ENCODE results near the gene KCNQ1OT1. TPM values are rescaled to one million over a fixed set of nuclear protein-coding genes. Genes with fewer than 3 reads are reported as not detected.

KCNQ1OT1 gene
- polyA plus RNA-seq, 1 of the 3 experiments (the other 2 are of a cell fraction): 0.03 TPM

DNA sequence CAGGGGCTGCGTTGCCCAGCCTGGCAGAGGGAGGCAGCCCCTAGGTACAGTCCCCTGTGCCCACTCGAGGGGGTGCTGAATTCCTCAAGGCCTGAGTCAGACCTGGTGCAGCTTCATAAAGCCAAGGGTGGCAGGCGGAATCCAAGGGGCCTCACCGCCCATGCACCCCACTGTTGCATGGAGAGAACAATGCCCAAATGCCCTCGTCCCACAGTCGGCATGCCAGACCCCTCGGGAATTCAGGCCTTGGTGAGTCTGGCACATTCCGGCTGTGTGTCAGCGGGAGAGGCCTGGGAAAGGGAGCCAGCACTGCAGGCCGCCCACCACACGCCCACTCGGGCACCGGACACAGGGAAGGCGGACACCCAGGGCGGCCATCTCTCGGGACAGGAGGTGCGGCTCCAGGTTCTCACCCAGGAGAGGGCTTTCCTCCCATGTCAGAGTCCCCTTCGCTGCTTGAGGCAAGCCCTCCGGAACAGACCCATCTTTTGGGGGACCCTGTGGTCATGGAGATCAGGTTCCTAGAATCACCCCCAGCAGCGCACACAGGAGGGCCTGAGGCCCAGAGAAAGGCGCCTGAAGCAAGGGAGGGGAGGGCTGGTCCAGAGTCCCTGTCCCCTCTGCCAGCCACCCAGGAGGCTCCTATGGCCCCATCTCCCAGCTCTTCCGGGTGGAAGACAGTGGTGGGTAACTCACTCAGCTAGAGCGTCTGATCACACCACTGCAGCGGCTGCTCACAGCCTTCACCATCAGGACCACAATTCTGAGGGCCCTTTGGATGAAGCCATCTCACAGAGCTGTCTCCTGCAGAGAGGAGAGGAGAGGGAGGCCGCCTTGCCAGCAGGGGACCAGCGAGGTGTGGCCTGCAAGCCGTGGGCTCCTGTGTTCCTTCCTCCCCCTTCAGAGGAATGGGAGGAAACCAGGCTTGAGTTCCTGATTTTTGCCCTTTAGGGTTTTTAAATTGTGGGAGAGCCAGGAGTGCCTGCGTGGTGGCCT, 31.6 kb upstream of the KCNQ1OT1 start (continued):
- no peak for TF ChIP-seq CHD2 (IDR thresholded peaks at IDR 0.05; ENCODE audit: low read length, partially characterized antibody)

DNA sequence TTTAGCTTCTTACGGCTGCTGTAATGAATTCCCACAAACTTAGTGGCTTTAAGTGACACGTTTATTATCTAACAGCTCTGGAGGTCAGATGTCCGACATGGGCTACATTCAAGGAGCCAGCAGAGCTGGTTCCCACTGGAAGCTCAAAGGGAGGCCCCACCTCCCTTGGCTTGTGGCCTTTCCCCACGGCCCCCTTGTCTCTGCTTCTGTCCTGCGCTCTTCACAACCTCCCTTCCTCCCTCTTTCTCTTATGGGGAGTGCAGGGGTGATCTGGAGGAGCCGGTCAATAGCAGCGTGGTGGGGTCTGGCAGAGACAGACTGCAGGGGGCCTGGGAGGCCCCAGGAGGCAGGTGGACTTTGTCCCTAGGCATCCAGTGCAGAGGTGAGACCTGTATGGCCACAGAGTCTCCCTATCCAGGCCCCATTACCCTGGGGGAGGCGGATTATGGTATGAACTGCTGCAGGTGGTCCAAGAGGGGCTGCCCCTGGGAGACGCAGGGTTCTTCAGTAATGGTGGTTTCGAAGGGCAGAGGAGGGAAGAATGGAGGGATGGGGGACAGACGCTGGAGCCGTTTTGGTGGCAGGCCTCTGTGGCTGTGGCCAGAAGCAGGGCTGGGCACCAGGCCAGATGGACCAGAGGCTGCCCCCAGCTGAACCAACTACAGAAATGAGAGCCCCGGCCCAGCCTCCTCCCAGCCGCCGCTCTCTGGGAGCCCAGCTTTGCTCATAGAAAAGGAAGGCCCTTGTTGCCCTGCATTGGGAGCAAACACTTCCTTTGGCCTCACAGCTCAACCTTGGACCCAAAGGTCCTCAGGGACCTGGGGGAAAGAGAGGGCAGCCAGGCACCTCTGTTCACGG, 30.7 kb upstream of the KCNQ1OT1 start:
- no peaks in the 10 kb centered on the region for H3K36me3 ChIP-seq (replicated peaks in 1 of 2; ENCODE audit: control insufficient read depth in 1 of 2, insufficient read depth in 2 of 2, low read length in 1 of 2)
- H3K79me2 ChIP-seq (ENCODE audit: insufficient read depth): no peaks in the 10 kb centered on the region
- H3K4me1 ChIP-seq (ENCODE audit: control insufficient read depth in 1 of 2, insufficient read depth in 2 of 2, low read depth in 1 of 2, low read length in 1 of 2): peaks cover 0 to 66% of the 10 kb centered on the region in 2 experiments; a peak in 1 of 4 replicates
- peak; percentile 69 for DNase-seq
- WGBS (ENCODE audit: low lambda C conversion rate): 69% methylated on average over 10 of the region's 16 CpGs
- CTCF ChIA-PET: interaction anchor here (0.8 to 2.0 kb wide), 4 partner anchors 153 to 196 kb away, joined by 3 to 6 read pairs (median 4); partner anchors contain the start of gene CDKN1C
- no peaks in the 10 kb centered on the region for H3K9me3 ChIP-seq
- H4K20me1 ChIP-seq (ENCODE audit: insufficient read depth): no peaks in the 10 kb centered on the region
- H3K27me3 ChIP-seq (ENCODE audit: insufficient read depth): no peaks in the 10 kb centered on the region
- no peak overlapping the region for H3K4me3 ChIP-seq (ENCODE audit: low read depth in 2 of 2, low read length in 1 of 2)
- no peaks in the 10 kb centered on the region for H3K9me2 ChIP-seq
- no peak overlapping the region for H3K9ac ChIP-seq
- peak overlapping the region in 1 of 2 experiments; percentile 28; a peak in 1 of 4 replicates for H3K27ac ChIP-seq (ENCODE audit: low read depth in 2 of 2, low read length in 1 of 2)
- no peak for TF ChIP-seq SIN3A (IDR thresholded peaks at IDR 0.05; ENCODE audit: borderline replicate concordance, low read depth, low read length)
- TF ChIP-seq, protein P1, sequence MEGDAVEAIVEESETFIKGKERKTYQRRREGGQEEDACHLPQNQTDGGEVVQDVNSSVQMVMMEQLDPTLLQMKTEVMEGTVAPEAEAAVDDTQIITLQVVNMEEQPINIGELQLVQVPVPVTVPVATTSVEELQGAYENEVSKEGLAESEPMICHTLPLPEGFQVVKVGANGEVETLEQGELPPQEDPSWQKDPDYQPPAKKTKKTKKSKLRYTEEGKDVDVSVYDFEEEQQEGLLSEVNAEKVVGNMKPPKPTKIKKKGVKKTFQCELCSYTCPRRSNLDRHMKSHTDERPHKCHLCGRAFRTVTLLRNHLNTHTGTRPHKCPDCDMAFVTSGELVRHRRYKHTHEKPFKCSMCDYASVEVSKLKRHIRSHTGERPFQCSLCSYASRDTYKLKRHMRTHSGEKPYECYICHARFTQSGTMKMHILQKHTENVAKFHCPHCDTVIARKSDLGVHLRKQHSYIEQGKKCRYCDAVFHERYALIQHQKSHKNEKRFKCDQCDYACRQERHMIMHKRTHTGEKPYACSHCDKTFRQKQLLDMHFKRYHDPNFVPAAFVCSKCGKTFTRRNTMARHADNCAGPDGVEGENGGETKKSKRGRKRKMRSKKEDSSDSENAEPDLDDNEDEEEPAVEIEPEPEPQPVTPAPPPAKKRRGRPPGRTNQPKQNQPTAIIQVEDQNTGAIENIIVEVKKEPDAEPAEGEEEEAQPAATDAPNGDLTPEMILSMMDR (IDR thresholded peaks at IDR 0.05): no peak
- no peak for TF ChIP-seq TCF12 (IDR thresholded peaks at IDR 0.05)
- TF ChIP-seq ELF1 (IDR thresholded peaks at IDR 0.05): no peak
- TF ChIP-seq, protein P2, sequence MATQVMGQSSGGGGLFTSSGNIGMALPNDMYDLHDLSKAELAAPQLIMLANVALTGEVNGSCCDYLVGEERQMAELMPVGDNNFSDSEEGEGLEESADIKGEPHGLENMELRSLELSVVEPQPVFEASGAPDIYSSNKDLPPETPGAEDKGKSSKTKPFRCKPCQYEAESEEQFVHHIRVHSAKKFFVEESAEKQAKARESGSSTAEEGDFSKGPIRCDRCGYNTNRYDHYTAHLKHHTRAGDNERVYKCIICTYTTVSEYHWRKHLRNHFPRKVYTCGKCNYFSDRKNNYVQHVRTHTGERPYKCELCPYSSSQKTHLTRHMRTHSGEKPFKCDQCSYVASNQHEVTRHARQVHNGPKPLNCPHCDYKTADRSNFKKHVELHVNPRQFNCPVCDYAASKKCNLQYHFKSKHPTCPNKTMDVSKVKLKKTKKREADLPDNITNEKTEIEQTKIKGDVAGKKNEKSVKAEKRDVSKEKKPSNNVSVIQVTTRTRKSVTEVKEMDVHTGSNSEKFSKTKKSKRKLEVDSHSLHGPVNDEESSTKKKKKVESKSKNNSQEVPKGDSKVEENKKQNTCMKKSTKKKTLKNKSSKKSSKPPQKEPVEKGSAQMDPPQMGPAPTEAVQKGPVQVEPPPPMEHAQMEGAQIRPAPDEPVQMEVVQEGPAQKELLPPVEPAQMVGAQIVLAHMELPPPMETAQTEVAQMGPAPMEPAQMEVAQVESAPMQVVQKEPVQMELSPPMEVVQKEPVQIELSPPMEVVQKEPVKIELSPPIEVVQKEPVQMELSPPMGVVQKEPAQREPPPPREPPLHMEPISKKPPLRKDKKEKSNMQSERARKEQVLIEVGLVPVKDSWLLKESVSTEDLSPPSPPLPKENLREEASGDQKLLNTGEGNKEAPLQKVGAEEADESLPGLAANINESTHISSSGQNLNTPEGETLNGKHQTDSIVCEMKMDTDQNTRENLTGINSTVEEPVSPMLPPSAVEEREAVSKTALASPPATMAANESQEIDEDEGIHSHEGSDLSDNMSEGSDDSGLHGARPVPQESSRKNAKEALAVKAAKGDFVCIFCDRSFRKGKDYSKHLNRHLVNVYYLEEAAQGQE (IDR thresholded peaks at IDR 0.05; ENCODE audit: low read depth, low read length): no peak
- no peak for TF ChIP-seq TEAD4 (IDR thresholded peaks at IDR 0.05; ENCODE audit: borderline replicate concordance, insufficient read depth)
- no peak for TF ChIP-seq NFIC (IDR thresholded peaks at IDR 0.05; ENCODE audit: borderline replicate concordance)
- no peak for TF ChIP-seq TAF1 (IDR thresholded peaks at IDR 0.05; ENCODE audit: borderline replicate concordance, low read depth, low read length)
- TF ChIP-seq, protein P3, sequence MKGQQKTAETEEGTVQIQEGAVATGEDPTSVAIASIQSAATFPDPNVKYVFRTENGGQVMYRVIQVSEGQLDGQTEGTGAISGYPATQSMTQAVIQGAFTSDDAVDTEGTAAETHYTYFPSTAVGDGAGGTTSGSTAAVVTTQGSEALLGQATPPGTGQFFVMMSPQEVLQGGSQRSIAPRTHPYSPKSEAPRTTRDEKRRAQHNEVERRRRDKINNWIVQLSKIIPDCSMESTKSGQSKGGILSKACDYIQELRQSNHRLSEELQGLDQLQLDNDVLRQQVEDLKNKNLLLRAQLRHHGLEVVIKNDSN (IDR thresholded peaks at IDR 0.05; ENCODE audit: borderline replicate concordance, low read depth): no peak
- no peak for TF ChIP-seq CHD2 (IDR thresholded peaks at IDR 0.05; ENCODE audit: low read length, partially characterized antibody)
- TF ChIP-seq FOXM1 (IDR thresholded peaks at IDR 0.05; ENCODE audit: low read depth): no peak
- no peak for TF ChIP-seq MXI1 (IDR thresholded peaks at IDR 0.05; ENCODE audit: low read depth, low read length)
- TF ChIP-seq FOSL2 (IDR thresholded peaks at IDR 0.05; ENCODE audit: borderline replicate concordance, low read depth): no peak
- POLR2A ChIA-PET: interaction anchor here (0.6 kb wide), 1 partner anchor 153 kb away, joined by 3 read pairs; no protein-coding TSS in a partner anchor
- H3F3A ChIP-seq (replicated peaks; ENCODE audit: insufficient read depth): no peaks in the 10 kb centered on the region
- H2AFZ ChIP-seq (ENCODE audit: low read depth): no peak overlapping the region
- H3K4me2 ChIP-seq: no peak overlapping the region

Data from SK-N-SH (cell line).